Adipose tissue (tissue), 3 donors: ENCODE results near the gene SMCO1. TPM values are rescaled to one million over a fixed set of nuclear protein-coding genes. Genes with fewer than 3 reads are reported as not detected.
"Not testable (repeated sequence)": the region's sequence is repeated elsewhere in the genome, so short reads cannot be mapped to it uniquely, and the experiment has no call there.

Source experiments
- H3K27ac ChIP-seq: one replicate; pipeline ENCODE4 v1.5.1; 2013; ENCODE audit warnings: low read depth, low read length
- WGBS, 3 donors: extraction: QIAGEN DNeasy Blood & Tissue Kit; methylation state at CpG; one replicate each; pipeline ENCODE4 v1.1.7; 2013; 5-methylcytosine and 5-hydroxymethylcytosine counted together
- polyA plus RNA-seq, 3 donors: library from polyadenylated mRNA; stranded (reverse); fragments of 200-250 nt; gene quantifications; one replicate each; pipeline ENCODE4 v1.2.3, GENCODE V29; 2013
- donor health status: healthy with polysubstance abuse.
- donor health status: Bipolar disorder and iron deficiency.
- donor health status: healthy.

SMCO1 gene
- polyA plus RNA-seq, 3 donors: not detected

GRCh38 chr3:196501316-196502044 lies 13.7 kb downstream of the SMCO1 start:
- WGBS, 3 donors: 7 to 15% (median 12%) methylated on average over 14 of the region's 14 CpGs
- H3K27ac ChIP-seq: no peak overlapping the region

- 71 to 84% (median 82%) methylated on average over 11 of the region's 11 CpGs for WGBS, 3 donors
- no peak overlapping the region for H3K27ac ChIP-seq
Observed at GRCh38 chr3:196499807-196500524, 15.2 kb downstream of the SMCO1 start.

GRCh38 chr3:196499061-196499460 lies 16.1 kb downstream of the SMCO1 start:
- WGBS, 3 donors: 82 to 84% (median 84%) methylated on average over 5 of the region's 5 CpGs
- no peak overlapping the region for H3K27ac ChIP-seq

DNA sequence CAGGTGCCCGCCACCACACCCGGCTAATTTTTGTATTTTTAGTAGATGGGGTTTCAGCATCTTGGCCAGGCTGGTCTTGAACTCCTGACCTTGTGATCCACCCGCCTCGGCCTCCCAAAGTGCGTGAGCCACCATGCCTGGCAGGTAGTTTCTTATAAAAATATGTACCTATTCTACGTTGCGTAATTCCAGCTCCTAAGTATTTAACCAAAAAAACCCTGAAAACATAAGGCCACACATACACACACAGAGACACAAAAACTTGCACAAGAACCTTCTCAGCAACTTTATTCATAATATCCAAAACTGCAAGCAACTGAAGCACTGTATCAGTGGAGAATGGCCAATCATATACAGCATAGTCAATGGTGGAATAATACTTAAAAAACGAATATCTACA lies 16.8 kb downstream of the SMCO1 start:
- WGBS, 3 donors: 94 to 96% (median 95%) methylated on average over 8 of the region's 8 CpGs
- no peak overlapping the region for H3K27ac ChIP-seq

GRCh38 chr3:196496183-196496582 lies 19.0 kb downstream of the SMCO1 start:
- WGBS, 3 donors: 69 to 88% (median 79%) methylated on average over 4 of the region's 4 CpGs
- H3K27ac ChIP-seq: no peak overlapping the region

GRCh38 chr3:196493292-196493691 lies 21.9 kb downstream of the SMCO1 start:
- no peak overlapping the region for H3K27ac ChIP-seq
- 99% methylated on average over 7 of the region's 7 CpGs for WGBS, 3 donors

DNA sequence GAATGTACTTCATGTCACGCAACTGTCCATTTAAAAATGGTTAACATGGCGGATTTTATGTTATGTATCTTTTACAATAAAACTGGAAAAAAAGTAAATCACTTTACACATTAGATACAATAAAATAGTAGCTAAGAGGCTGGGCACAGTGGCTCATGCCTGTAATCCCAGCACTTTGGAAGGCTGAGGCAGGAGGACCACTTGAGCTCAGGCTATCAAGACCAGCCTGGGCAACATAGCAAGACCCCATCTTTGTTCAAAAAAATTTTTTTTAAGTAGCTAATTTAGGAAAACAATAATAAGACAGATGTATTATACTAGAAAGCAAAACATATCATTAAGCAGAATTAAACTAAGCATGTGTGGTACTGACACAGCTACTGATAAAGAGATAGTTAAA lies 23.1 kb downstream of the SMCO1 start:
- 99 to 100% (median 100%) methylated on average over 2 of the region's 2 CpGs for WGBS, 3 donors
- H3K27ac ChIP-seq: no peak overlapping the region

DNA sequence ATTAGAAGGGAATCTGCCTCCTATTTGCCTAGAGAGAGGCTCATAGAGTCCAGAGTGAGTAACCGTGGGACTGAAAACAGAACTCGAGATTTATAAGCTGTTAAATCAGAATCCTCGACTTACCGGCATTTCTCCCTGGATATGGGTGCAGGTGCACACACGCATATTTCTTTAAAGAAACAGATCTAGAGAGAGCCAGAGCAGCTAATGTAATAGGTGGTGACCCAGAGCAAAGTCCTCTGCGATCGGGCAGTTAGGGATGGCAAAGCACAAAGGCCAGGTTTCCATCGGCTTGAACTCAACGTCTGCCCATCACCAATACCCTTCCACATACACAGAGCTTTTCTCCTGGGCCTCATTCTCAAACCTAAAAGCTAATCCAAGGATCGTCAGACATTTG lies 25.4 kb downstream of the SMCO1 start:
- no peak overlapping the region for H3K27ac ChIP-seq
- 93% methylated on average over 10 of the region's 10 CpGs for WGBS, 3 donors

DNA sequence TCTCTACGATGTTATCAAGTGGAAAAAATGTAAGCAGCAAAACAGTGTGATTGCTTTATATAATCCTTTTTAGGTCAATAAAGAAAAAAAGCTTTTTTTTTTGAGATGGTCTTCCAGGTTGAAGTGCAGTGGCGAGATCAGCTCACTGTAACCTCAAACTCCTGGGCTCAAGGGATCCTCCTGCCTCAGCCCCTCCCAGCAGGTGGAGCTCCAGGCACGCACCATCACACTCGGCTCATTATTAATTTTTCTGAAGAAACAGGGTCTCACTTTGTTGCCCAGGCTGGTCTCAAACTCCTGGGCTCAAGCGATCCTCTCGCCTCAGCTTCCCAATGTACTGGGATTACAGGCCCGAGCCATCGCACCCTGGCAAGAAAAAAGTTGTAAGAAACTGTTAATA lies 28.9 kb downstream of the SMCO1 start:
- 83 to 87% (median 86%) methylated on average over 8 of the region's 8 CpGs for WGBS, 3 donors
- H3K27ac ChIP-seq: no peak overlapping the region

DNA sequence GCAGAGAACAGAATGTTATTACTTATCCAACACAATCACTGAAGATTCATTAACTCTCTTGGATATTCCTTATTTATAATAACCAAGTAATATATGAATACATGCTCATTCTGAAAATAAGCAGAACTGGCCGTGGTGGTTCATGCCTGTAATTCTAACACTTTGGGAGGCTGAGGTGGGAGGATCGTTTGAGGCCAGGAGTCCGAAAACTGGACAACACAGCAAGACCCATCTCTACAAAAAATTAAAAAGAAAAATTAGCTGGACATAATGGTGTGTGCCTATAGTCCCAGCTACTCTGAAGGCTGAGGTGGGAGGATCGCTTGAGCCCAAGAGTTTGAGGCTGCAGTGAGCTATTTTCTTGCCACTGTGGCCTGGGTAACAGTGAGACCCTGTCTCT lies 37.5 kb downstream of the SMCO1 start:
- WGBS, 3 donors: 97 to 99% (median 98%) methylated on average over 4 of the region's 4 CpGs
- no peak overlapping the region for H3K27ac ChIP-seq

DNA sequence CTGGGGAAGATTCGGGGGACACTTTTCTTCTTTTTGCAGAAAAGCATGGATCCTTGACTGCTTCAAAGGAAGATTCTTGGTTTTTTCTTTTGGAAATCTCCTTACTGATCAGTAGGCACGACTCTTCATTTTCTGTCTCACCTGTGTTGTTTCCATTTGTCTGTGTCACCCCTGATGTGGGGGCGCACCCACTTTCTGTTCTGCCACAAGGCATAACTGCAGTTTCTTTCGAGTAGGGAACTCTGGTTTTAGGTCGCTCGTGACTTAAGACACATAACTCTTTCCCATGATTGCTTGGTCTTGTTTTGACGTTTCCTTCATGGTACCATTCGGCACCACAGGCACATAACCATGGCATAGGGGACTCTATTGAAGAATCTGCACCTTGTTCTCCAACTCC lies 42.9 kb downstream of the SMCO1 start:
- 88 to 93% (median 92%) methylated on average over 8 of the region's 8 CpGs for WGBS, 3 donors
- no peak overlapping the region for H3K27ac ChIP-seq

DNA sequence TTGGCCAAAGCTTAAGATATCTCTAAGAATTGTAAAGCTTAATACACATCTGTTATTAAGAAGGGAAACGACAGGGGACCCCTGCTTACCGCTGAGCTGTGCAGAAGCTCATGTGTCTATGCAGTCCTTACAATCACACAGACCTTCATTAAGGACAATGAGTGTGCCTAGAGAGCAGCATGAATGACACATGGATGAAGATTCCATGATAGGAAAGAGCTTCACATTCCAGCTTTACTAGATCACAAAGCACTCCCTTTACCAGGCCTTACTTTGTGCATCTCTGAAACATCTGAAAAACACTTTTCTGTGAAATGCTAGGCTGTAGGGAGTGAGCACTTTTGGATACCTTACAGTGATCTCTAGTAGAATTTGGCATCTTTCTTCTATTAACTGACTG lies 43.6 kb downstream of the SMCO1 start:
- no peak overlapping the region for H3K27ac ChIP-seq
- 86 to 92% (median 87%) methylated on average over 2 of the region's 2 CpGs for WGBS, 3 donors

DNA sequence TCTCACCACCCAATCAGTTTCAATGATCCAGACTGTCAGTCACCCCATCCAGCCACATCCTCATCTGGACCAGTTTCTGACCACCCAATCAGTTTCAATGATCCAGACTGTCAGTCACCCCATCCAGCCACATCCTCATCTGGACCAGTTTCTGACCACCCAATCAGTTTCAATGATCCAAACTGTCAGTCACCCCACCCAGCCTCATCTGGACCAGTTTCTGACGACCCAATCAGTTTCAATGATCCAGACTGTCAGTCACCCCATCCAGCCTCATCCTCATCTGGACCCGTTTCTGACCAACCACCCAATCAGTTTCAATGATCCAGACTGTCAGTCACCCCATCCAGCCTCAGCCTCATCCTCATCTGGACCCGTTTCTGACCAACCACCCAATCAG lies 45.0 kb downstream of the SMCO1 start:
- H3K27ac ChIP-seq: not testable (repeated sequence)
- WGBS, 3 donors: 82 to 98% (median 90%) methylated on average over 3 of the region's 3 CpGs

DNA sequence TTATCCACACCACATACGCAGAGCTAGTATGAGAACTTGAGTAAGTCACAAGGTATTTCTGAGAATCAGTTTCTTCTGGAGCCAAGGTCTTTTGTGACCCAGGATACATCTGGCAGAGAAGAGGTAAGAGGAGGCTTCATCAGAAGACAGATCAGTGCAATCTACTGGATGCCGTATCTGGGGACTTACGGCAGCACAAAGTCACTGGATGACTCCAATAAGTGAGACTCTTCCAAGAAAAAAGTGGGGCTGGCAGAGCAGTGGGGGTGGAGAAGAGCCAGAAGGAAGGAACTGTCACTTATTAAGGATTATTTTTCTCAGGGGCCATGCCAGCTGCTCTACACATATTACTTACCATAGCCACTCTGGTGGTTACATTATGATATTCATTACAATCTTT lies 51.3 kb downstream of the SMCO1 start:
- WGBS, 3 donors: 90 to 96% (median 90%) methylated on average over 3 of the region's 3 CpGs
- H3K27ac ChIP-seq: no peak overlapping the region

- H3K27ac ChIP-seq: no peak overlapping the region
Observed at GRCh38 chr3:196463478-196463756, 51.7 kb downstream of the SMCO1 start.

GRCh38 chr3:196462680-196463477 lies 52.3 kb downstream of the SMCO1 start:
- 93 to 100% (median 98%) methylated on average over 1 of the region's 1 CpG for WGBS, 3 donors
- H3K27ac ChIP-seq: not testable (repeated sequence)

More at GRCh38 chr3:196463478-196463756, 51.7 kb downstream of the SMCO1 start:
- WGBS, 3 donors: 89 to 99% (median 92%) methylated on average over 2 of the region's 2 CpGs

- H3K27ac ChIP-seq: no peak overlapping the region
- 71 to 77% (median 77%) methylated on average over 4 of the region's 4 CpGs for WGBS, 3 donors
Observed at GRCh38 chr3:196458063-196458462, 57.1 kb downstream of the SMCO1 start.

DNA sequence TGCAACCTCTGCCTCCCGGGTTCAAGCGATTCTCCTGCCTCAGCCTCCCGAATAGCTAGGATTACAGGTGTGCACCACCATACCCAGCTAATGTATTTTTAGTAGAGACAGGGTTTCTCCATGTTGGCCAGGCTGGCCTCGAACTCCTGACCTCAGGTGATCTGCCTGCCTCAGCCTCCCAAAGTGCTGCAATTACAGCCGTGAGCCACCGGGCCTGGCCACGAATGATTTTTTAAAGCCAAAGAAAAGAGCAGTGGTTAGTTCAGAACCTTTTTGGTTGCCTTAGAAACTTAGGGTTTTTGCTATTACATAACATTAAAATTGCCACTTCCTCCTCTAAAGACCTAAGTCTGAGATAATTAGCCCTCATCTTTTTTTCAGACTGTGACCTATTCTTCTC lies 57.7 kb downstream of the SMCO1 start:
- not testable (repeated sequence) for H3K27ac ChIP-seq
- 46 to 84% (median 60%) methylated on average over 6 to 7 of the region's 7 CpGs for WGBS, 3 donors
